NCI-H1694 treated with DMSO at 0.1 percent for 48 hours (cell line): Measurements from ENCODE around the gene SVIL.
A peak's percentile ranks its signal among the peaks of the same experiment; 100 is the strongest.
"Not testable (repeated sequence)": the region's sequence is repeated elsewhere in the genome, so short reads cannot be mapped to it uniquely, and the experiment has no call there.

Experiments
- DNase-seq: peaks from one replicate; lab custom pipeline; 2025; lab: John Stamatoyannopoulos, UW

SVIL gene

DNA sequence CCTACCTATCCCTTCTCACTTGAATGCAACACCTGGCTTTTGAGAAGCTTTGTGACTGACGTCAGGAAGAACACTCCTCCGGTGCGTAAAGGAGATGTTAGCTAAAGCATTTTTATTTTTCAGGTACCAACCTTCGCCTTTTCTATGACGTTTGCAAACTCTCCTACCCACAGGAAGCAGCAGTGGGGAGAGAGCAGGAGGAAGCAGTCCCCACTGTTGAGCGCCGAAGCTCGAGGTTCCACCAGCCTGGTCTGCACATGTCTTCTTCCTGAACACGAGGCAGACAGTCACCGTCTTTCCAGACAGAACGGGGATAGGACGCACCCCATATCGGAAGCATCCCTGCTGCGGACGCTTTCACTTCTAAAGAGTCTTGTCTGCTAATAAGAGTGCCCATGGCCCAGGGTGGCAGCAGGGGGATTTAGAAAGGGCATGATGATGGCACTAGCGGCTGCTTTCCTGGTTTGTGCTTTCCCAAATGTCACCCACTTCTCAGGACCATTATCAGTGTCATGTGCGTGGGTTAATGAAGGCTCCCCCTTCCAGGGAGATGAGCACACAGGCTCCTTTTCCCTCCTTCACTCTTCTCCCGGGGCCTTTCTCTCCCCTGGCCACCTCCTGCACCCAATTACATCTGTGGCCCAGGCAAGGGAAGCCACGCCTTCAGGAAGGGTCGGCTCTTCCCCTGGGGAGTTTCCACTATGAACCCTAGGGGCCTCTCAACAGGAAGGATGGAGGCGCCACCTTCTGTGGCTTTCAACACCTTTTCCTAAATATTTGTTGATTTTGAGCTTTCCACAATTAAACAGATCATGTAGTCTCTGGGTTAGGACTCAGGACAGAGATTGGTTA lies 147.5 kb downstream of the SVIL start:
- DNase-seq = not testable (repeated sequence)

DNA sequence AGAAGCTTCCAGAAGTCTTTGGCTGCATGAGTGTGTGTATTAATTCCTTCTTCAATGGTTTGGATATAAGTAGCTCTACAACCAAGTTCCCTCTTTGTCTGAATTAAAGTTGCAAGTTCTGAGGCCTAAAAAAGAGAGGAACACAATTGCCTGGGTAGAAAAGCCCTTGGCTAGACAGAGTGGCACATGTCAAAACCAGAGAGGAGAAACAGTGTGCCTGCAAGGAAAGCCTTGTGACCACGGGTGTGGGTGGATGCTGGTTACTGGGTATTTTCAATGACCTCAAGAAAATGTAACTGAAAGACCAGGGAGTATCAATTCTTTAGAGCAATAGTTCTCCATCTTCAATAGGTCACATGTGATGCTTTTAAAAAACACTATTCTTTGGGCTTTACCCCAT lies 148.3 kb downstream of the SVIL start:
- DNase-seq = no peak

DNA sequence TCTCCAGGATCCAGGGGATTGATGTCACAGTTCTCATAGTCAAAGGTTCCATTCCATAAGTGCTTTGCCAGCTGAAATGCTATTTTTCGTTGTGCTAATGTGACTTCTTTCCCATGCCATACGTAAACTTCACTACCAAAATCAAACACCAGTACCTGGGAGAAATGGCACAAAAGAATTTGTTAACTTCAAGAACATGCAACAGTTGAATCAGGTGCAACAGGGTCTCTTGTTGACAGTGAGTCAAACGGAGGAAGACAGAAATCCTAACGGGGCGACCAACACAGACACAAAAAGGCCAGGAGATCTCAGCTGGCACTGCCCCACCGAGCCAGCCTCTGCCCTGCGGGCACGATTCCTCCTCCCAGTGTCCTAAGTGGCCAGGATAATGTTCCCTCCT lies 150.1 kb downstream of the SVIL start:
- DNase-seq = not testable (repeated sequence)

DNA sequence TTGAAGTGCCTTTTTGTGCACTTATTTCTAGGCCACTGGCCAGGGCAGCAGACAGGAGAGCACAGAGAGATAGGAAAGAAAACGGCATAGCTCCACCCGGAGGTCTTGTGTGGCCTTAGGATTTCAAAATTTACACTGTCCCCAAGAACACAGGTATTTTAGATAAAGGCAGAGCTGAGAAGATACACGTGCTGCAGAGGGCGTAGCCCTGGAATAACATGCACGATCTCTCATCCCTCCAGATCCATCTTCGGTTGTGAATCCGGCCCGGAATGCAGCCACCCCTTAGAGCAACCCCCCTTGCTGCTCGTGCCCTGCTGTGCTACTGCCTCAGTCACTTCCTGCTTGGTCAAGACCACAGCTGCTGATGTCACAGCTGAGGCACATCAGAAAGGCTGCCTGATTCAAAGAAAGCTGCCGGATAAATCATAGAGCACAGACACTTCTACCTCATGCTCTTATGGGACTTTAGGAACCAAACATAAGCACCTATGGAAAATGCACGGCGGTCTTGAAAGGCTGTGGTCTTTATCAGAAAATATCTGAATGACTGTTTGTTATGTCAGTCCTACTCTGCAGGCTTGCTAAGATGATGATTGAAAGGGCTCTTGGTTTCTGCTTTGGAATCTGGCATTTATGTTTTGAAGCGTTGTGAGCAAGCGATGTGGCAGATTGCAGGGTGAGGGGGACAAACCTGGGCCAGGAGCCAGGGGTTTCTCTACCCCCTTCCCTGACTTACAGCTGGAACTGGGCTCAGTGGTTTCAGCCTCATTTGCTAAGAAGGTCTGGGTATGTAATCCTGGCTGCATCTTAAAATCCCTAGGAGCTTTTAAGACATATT lies 152.0 kb downstream of the SVIL start:
- DNase-seq = peak; percentile 6

DNA sequence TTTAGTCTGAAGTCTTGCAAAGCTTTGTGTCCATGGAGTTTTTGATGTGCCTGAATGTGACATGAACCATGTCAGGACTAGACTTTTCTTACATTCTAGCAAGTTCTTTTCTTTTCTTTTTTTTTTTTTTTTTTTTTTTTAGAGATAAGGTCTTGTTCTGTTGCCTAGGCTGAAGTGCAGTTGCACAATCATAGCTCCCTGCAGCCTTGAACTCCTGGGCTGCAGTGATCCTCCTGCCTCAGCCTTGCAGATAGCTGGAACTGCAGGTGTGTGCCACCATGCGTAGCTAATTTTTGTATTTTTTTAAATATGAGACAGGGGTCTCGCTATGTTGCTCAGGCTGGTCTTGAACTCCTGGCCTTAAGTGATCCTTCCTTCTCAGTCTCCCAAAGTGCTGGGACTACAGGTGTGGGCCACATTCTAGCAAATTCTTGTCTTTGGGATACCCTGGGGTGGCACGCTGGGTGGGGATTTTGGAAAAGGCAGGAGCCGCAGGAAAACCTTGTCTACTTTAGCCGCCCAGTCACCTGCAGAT lies 152.8 kb downstream of the SVIL start:
- DNase-seq = no peak

DNA sequence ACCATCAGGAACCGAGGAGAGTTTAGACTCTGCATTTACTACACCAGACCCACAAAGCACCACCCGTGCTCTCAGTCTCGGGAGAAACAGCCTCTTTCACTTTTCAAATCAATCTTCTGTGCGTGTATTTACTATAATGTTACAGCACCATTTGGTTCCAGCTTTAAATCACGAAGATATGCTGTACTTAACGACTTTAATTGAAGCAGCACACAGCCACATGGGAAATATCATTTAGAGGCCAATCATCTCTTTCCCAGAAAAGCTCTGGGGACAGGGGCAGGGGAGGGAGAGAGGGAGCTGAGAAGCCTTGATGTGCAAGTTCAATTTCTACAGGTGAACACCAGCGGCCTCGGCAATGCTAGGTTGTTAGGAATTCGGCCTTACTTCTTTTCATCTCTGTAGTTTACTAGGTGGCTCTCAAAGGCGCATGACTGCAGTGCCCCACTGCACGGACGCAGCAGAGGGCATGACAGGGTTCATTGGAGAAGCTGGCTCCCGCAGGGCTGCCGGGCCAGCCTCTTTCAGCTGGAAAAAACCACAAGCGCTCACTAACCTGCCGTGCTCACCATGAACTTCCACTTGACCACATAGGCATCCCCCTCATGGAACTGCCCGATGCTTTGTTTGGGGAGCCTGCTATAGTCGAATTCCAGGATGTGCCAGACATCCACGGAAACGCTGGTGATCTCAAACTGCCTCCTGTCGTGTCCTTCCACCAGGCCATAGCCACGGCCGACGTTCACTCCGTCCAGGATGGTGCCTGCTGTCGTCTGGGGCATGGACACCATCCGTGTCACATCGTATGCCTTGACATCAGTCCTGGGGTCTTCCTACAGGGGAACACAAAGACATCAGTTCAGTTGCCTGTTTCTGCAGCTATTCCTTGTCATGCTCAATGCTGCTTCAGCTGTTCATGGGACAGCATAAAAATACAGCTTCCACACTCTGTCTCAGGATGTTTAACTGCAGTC lies 154.5 kb downstream of the SVIL start:
- DNase-seq = no peak

DNA sequence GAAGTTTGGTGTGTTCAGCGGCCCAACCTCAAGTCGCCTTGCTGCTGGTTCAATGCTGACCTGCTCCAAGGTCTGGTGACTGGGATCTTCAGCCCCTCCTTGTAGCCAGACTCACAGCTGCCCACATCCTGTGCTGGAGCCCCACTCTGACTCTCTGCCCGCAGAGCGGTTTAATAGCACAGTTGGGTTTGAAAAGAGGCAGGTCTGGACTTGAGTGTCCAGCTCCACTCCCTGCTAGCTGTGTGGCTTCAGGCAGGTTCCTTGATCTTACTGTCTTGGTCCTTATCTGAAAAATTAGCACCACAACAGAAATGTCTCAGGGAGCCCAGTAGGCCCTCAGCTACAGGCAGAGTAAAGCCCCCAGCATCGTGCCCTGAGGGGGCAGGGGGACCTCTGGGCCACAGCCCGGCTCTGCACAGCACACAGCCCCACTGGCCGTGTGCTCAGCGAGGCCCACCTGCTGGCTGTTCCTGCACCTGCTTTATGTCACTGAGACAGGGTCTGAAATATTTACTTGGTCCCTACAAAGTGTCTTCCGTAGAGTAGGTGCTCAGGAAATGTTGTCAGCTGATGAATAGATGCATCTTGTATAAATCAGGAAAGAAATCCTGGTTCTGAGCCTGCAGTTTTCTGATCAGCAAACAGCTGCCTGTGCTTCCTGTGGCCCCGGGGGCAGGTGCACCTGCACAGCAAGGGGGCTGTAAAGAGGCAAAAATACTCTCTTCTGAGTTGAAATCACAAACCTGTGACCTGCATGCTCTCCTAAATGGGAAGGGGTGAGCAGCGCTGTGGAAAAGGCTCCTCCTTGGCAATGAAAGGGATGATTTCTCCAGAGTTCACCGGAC lies 155.5 kb downstream of the SVIL start:
- no peak for DNase-seq

DNA sequence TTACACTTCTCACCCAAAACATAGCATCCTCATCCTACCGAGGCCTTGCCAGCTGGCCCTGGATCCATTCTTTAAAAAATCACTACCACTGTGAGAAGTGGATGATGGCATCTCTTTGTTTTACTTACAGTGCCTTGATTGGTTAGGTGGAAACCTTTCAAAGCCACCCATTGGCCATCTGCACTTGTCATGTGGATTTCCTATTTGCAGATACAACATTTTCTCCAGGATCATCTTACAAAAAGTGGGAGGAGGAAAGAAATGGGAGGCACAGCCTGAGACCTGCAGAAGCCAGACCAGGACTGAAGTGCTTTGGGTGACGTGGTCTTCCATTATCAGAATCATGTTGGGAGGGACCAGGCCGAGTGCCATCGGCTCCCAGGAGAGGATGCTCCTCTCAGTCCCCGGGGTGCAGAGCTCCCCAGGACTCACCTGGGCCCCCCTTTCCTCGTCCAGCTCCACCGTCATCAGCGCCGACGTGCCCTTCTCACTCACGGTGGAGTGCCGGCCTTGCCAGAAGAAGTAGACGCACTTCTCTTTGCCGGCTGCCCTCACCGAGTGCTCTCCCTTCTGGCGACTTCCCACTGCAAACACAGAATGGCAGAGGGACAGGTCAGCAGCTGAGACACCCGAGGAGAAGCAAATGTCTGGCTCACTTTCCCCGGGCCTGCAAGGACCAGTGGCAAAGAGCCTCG lies 161.2 kb downstream of the SVIL start:
- no peak for DNase-seq

GRCh38 chr10:29473087-29473356 lies 161.7 kb downstream of the SVIL start:
- no peak for DNase-seq

- no peak for DNase-seq
These were observed 162.3 kb downstream of the SVIL start for GRCh38 chr10:29472301-29473086.

DNA sequence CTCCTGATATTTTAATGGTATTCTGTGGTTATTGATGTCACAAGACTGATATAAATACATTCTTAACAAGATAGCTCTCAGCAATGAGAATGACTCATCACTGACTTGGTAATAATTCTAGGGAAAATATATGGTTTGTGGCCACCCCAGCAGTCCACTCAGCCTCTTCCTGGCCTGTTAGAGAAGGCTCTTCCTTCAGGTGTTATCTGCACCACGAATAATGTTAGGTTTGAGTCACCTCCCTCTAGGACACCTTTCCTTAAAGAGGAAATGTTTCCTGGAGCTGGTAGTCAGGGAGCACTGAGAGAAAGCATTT lies 163.3 kb downstream of the SVIL start:
- no peak for DNase-seq

DNA sequence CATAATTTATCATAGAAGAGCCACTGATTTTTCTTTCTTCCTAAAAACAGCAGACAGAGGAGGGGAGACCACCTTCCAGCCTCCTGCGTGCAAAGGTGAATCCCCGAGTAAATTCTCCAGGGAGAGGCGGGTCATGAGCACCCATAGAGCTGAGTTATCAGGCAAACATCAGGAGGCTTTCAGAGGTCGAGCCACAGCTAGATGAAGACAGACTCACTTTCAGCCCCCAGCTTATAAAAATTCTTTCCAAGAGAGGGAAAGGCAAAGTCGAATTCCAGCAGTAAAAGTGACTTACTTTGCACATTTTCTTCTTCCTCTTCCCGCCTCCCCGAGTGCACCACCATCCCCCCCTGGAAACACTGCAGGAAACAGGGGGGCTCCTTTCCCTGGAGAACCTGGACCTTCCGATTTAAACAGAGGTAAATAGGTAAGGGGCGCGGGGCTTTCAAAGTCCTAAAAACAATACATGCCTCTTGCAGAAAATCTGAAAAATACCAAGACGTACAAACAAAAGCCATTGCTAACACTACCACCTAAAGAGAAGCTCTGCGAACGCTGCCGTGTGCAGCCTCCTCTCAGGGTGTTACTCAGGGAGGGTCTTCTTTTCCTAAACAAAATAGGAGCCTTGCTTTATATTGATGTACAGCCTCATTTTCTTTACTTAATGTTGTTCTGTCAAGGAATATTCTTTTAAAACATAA lies 163.8 kb downstream of the SVIL start:
- DNase-seq = no peak

DNA sequence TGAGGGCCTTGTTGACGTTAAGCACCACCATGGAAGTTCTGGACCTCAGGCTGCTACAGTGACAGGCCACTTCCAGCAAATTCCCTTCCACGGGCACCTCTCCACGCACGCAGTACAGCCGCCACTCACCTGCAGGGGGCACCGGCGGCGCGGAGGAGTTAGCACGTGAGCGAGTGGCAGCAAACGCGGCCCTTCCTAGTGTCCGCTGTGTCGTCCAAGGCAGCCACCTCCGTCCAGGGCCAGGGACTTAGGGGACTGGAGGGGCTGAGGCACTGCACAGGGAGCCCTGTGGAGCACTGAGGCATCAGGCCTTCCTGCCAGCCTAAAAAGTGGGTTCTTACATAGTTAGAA lies 164.4 kb downstream of the SVIL start:
- no peak for DNase-seq

DNA sequence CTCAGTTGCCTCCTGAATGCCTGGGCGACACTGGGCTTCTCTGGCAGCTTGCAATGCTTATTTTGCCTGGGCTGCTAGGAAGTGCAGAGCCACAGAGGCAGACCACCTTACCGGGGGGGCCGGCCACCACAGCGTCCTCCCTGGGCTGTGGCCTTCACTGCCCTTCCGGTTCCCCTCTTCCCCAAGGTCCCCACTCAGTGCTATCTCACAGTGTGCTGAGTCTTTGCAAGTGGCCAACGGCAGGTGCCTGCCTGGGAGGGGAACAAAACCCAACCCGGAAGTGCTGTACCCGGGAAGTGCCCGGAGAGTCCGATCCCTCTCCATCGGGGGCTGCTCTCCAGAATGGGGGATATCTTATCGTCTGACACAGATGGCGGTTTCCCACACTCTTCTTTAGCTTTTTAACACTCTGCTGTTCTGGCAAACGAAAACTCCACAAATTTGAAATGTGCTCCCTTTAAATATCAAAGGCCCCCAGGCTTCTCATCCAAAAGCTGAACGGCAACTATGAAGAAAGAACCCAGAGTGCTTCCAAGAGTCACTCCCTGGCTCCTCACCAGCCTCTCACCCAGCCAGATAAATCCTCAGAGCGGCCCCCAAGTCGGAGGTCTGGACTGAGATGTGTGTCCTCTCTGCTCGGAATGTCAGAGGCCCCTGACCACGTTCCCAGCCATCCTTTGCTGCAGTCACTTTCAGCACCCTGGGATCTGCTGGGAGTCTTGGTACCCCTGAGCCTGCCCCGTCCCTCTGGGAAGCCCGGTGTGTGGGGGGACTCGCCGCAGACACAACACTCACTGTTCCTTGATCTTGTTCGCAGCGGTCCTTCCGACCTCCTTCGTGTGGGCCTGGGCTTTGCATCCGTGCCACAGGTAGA lies 165.1 kb downstream of the SVIL start:
- DNase-seq = no peak

DNA sequence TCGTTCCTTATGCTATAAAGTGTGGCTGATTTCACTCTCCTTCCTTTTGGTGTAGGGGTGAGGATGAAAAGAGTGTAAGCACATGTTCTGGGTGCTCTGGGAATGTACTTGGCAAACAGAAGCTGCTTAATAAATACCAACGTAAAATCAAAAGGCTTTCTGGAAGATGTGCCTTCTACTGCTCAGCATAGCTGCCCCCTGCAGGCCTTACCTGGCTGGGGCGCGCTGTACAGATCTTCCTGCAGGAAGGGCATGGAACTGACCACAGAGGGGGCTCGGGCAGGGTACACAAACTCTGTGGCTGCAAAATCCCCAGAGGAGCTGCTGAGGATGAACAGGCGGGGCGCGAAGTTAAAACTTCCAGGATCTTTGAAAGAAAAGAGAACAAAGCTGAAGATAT lies 169.4 kb downstream of the SVIL start:
- DNase-seq = no peak

- DNase-seq = not testable (repeated sequence)
These were observed 170.1 kb downstream of the SVIL start for GRCh38 chr10:29464671-29465171.

DNA sequence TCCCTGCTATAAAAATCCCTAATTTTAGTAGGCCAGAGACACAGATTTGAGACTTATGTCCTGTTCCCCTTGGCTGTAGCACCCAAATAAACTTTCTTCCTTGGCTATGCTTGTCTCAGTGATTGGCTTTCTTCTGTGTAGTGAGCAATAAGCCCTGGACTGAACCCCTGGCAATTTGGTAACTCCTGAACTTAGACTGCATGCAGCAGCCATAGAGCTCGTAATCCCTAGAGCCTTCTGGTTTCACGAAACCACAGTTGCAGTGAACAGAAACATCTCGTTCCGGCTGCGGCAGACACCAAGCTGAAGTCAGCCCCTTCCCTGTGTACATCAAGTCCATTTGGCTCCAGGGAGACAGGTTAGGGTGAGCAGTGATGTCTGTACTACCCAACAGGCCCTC lies 173.7 kb downstream of the SVIL start:
- no peak for DNase-seq

DNA sequence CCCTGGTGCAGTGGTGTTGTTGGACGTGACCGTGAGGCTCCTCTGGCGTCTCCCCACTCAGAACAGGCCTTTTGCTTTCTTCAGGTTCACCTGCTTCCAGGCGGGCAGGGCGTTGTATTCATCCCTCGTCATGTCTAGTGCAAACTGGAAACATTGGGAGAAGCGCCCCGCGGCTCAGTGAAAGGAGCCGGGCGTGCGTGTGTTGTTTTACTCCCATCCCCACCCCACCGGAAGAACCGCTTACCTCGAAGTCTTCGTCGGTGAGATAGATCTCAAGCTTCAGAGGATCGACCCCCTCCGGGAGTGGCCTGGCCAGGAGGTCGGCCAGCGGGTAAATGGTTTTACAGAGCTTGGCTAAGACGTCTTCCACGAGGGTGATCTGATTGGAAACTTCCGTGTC lies 176.6 kb downstream of the SVIL start:
- not testable (repeated sequence) for DNase-seq
